NCI-H2029 treated with DMSO at 0.1 percent for 48 hours (cell line): Measurements from ENCODE around the gene ETFBKMT.
"Not testable (repeated sequence)": the region's sequence is repeated elsewhere in the genome, so short reads cannot be mapped to it uniquely, and the experiment has no call there.

Experiments
- DNase-seq: peaks from one replicate; lab custom pipeline; 2025; lab: John Stamatoyannopoulos, UW

The ETFBKMT gene

GRCh38 chr12:31655792-31656191, 3.7 kb upstream of the ETFBKMT start:
- DNase-seq = no peak

GRCh38 chr12:31658471-31659086, 909 bp upstream of the ETFBKMT start:
- no peak for DNase-seq

- DNase-seq = no peak
These were observed 2.8 kb downstream of the ETFBKMT start for GRCh38 chr12:31662176-31662849.

GRCh38 chr12:31663576-31663975, 4.1 kb downstream of the ETFBKMT start:
- DNase-seq = no peak

- no peak for DNase-seq
These were observed 4.5 kb downstream of the ETFBKMT start for GRCh38 chr12:31664038-31664437.

GRCh38 chr12:31669020-31669419, 9.5 kb downstream of the ETFBKMT start:
- DNase-seq = no peak

GRCh38 chr12:31669582-31669981, 10.1 kb downstream of the ETFBKMT start:
- not testable (repeated sequence) for DNase-seq

- no peak for DNase-seq
These were observed 13.0 kb downstream of the ETFBKMT start for GRCh38 chr12:31672521-31672920.

- peak; percentile 81 for DNase-seq
These were observed 22.9 kb downstream of the ETFBKMT start for GRCh38 chr12:31682136-31682962.

- no peak for DNase-seq
These were observed 26.3 kb downstream of the ETFBKMT start for GRCh38 chr12:31685801-31686200.

GRCh38 chr12:31687101-31687527, 27.6 kb downstream of the ETFBKMT start:
- no peak for DNase-seq

- not testable (repeated sequence) for DNase-seq
These were observed 30.4 kb downstream of the ETFBKMT start for GRCh38 chr12:31689921-31690320.

- DNase-seq = no peak
These were observed 42.6 kb downstream of the ETFBKMT start for GRCh38 chr12:31702047-31702446.

- no peak for DNase-seq
These were observed 46.1 kb downstream of the ETFBKMT start for GRCh38 chr12:31705621-31706020.

- DNase-seq = not testable (repeated sequence)
These were observed 48.6 kb downstream of the ETFBKMT start for GRCh38 chr12:31708118-31708517.

GRCh38 chr12:31710021-31710818, 50.7 kb downstream of the ETFBKMT start:
- DNase-seq = no peak

GRCh38 chr12:31712877-31713276, 53.4 kb downstream of the ETFBKMT start:
- DNase-seq = no peak

GRCh38 chr12:31714406-31715271, 55.2 kb downstream of the ETFBKMT start:
- DNase-seq = no peak

- DNase-seq = peak; percentile 78
These were observed 55.9 kb downstream of the ETFBKMT start for GRCh38 chr12:31715283-31715825.

- DNase-seq = not testable (repeated sequence)
These were observed 57.5 kb downstream of the ETFBKMT start for GRCh38 chr12:31716998-31717397.
